Measurements from ENCODE around the gene BPIFA1. TPM values are rescaled to one million over a fixed set of nuclear protein-coding genes. Genes with fewer than 3 reads are reported as not detected.

BPIFA1 gene
- not detected in 2 replicates for total RNA-seq

GRCh38 chr20:33235696-33236095 is at the start of gene BPIFA1:
Gene BPIFA1, plus strand, starts transcription at chr20:33235996. Its CDS starts 1,716 bp downstream, at chr20:33237712.

GRCh38 chr20:33217052-33217451 is 18.7 kb upstream of the BPIFA1 start, which contains the start of gene BPIFA3:
Gene BPIFA3, plus strand, starts transcription at chr20:33217352. Its CDS starts 185 bp downstream, at chr20:33217537.

GRCh38 chr20:33282991-33283555 is 47.3 kb downstream of the BPIFA1 start, which contains the start of gene BPIFB1:
Gene BPIFB1, plus strand, starts transcription at chr20:33283214. Its CDS starts 2,860 bp downstream, at chr20:33286074.

Other genes with a start within 250 kb of the BPIFA1 start
- gene SUN5, start 231.6 kb upstream of the BPIFA1 start, total RNA-seq, result not detected in 2 replicates
- gene BPIFB2, start 228.3 kb upstream of the BPIFA1 start, total RNA-seq, result not detected in 2 replicates
- not detected in 2 replicates for gene BPIFB6, start 204.3 kb upstream of the BPIFA1 start, total RNA-seq
- gene BPIFB3, start 182.1 kb upstream of the BPIFA1 start, total RNA-seq, result not detected in 2 replicates
- gene BPIFB4, start 156.4 kb upstream of the BPIFA1 start, total RNA-seq, result 0.06 and 0.24 TPM in 2 replicates
- gene BPIFA2, start 67.8 kb upstream of the BPIFA1 start, total RNA-seq, result not detected in 2 replicates
- gene BPIFA3, start 18.6 kb upstream of the BPIFA1 start, total RNA-seq, result not detected in 2 replicates
- 0.50 TPM in 1 of 2 replicates, not detected in the other for gene BPIFB1, start 47.2 kb downstream of the BPIFA1 start, total RNA-seq
- gene CDK5RAP1, start 165.5 kb downstream of the BPIFA1 start, total RNA-seq, result 10.3 and 13.9 TPM in 2 replicates
- gene SNTA1, start 207.8 kb downstream of the BPIFA1 start, total RNA-seq, result 13.8 and 15.4 TPM in 2 replicates

All from cardiac ventricle fibroblast (primary cell).